KOPT-K1 (cell line): ENCODE results near the gene KCNMA1.

ENCODE experiments used
- H3K27ac ChIP-seq: fragments of 200-600 bp; sonication (generic); 2 replicates; pipeline ENCODE4 v1.5.1; 2016; ENCODE audit warnings: antibody characterized with exemption, mild to moderate bottlenecking, low read depth, low read length; ENCODE audit not compliant: poor library complexity, severe bottlenecking
- H3K36me3 ChIP-seq: fragments of 200-600 bp; sonication (generic); 2 replicates; pipeline ENCODE4 v1.5.1; 2017; ENCODE audit warnings: antibody characterized with exemption, mild to moderate bottlenecking, low read length, moderate library complexity; ENCODE audit not compliant: insufficient read depth
- H3K9me3 ChIP-seq: fragments of 200-600 bp; sonication (generic); 2 replicates; pipeline ENCODE4 v1.5.1; 2017; ENCODE audit warnings: antibody characterized with exemption, low read length, mild to moderate bottlenecking; ENCODE audit not compliant: insufficient read depth, poor library complexity, severe bottlenecking

The KCNMA1 gene

DNA sequence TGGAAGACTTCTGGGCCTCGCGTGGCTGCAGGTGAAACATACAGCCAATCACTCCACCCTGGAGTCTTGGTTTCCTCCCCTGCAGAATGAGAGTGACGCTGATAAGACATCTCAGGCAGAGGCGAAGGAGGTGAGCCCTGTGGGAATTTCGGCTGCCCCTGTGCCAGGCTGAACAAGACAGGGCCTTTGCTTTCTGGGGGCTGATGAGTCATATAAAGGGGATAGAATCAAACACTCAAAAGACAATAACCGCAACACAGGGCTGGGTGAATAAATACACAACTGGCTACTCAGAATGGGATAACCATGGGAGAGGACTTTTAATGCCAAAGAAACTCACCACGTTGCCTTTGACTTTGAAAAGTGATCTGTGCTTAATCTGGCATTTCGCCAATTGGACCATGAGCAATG lies 143.8 kb downstream of the KCNMA1 start:
- Histone ChIP-seq H3K27ac (no peak overlapping the region), H3K9me3 (no peaks in the 10 kb centered on the region), H3K36me3 (no peaks in the 10 kb centered on the region)

- Histone ChIP-seq H3K36me3 (no peaks in the 10 kb centered on the region), H3K27ac (no peak overlapping the region), H3K9me3 (no peaks in the 10 kb centered on the region)
These were observed 144.3 kb downstream of the KCNMA1 start for GRCh38 chr10:77493239-77493806.

GRCh38 chr10:77492368-77492994 lies 145.1 kb downstream of the KCNMA1 start:
- Histone ChIP-seq H3K9me3 (no peaks in the 10 kb centered on the region), H3K27ac (no peak overlapping the region), H3K36me3 (no peaks in the 10 kb centered on the region)

DNA sequence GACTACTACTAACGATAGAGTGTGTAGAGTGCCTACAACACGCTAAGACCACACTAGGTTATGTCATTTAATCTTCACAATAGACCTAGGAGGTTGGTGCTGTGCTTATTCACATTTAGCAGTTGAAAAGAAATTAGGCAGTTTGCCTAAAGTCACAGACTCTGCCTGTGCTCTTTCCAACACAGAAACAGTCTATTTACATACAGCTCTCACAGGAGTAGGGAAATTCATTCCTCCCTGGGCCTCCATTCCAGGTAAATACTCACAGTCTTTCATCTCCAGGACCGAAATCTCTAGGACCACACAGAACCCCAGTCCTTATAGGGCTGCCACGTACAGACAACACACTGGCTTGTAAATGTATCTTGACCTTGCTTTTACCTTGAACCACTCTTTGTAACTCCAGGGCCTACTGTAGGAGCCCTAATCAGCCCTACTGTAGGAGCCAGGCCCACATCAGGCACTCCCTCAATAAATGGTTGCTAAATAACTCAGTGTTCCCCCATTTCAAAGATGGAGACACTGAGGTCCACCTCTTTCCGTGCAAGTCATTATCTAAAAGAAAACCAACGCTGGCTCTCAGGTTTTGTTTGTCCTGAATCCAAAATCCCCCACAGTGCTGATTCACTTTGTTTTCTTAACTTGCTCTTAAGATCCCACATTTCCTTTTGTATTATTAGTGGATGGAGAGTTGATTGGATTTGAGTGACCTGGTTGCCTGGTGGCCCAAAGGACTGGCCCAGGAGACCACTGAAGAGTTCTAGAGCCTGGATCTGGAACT lies 146.9 kb downstream of the KCNMA1 start:
- Histone ChIP-seq H3K27ac (no peak overlapping the region), H3K9me3 (no peaks in the 10 kb centered on the region), H3K36me3 (no peaks in the 10 kb centered on the region)

DNA sequence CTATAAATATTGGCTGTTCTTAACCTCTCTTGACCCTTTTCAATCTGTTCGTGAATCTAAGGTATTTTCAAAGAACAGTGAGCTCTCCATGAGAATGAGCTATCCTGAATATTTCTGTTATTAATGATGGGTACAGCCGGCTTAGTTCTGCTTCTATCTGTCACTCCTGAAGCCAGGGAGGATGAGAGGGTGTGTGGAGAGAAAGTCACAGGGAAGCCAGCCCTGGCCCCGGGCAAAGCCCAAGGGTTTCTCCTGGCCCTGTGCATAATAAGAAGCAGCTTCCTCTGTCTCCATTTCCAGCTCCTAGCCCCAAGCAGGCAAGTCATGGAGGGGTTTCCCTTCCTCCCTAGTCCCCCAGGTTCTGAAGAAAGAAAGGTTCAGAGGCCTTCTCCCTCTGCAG lies 151.1 kb downstream of the KCNMA1 start:
- Histone ChIP-seq H3K27ac (no peak overlapping the region), H3K36me3 (no peaks in the 10 kb centered on the region), H3K9me3 (no peaks in the 10 kb centered on the region)

DNA sequence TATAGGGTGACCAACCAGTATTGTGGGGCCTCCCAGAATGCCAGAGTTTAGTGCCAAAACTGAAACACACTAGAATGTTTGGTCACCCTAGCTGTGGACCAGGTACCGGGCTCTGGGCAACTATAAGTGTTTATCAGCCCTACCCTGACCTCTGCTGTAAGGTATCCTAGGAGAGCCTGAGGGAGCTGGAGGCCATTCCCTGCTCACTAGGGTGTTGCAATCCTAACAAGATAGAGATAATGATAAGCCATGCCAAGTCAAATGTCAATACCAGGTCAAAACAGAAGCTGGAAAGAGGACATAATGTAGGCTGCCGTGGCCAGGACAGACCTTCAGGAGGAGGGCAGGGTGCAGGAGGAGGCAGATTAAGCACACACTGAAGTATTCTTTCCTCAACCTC lies 151.8 kb downstream of the KCNMA1 start:
- H3K27ac ChIP-seq, result no peak overlapping the region
- H3K36me3 ChIP-seq, result no peaks in the 10 kb centered on the region
- no peaks in the 10 kb centered on the region for H3K9me3 ChIP-seq

- H3K36me3 ChIP-seq, result no peaks in the 10 kb centered on the region
- no peaks in the 10 kb centered on the region for H3K9me3 ChIP-seq
- no peak overlapping the region for H3K27ac ChIP-seq
These were observed 155.5 kb downstream of the KCNMA1 start for GRCh38 chr10:77482072-77482471.

DNA sequence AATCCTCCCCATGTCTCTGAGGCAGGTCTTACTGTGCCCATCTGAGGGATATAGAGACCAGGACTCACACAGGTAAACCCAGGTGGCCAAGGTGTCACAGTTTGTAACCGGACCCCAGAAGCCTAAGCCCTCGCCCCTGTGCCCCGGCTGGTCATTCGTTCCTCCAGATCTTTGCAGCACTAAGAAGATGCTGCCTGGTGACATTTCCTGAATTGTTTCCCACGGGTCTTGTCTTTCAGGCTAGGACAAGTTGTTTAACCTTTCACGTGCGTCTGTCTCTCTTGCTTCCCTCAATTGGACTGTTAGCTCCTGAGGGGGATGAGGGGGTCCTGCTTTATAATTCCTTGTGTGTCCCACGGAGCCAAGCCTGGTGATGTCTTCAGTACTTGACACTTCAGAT lies 158.0 kb downstream of the KCNMA1 start:
- Histone ChIP-seq H3K36me3 (no peaks in the 10 kb centered on the region), H3K9me3 (no peaks in the 10 kb centered on the region), H3K27ac (no peak overlapping the region)

GRCh38 chr10:77478962-77479359 lies 158.6 kb downstream of the KCNMA1 start:
- H3K27ac ChIP-seq, result no peak overlapping the region
- H3K36me3 ChIP-seq, result no peaks in the 10 kb centered on the region
- no peaks in the 10 kb centered on the region for H3K9me3 ChIP-seq

DNA sequence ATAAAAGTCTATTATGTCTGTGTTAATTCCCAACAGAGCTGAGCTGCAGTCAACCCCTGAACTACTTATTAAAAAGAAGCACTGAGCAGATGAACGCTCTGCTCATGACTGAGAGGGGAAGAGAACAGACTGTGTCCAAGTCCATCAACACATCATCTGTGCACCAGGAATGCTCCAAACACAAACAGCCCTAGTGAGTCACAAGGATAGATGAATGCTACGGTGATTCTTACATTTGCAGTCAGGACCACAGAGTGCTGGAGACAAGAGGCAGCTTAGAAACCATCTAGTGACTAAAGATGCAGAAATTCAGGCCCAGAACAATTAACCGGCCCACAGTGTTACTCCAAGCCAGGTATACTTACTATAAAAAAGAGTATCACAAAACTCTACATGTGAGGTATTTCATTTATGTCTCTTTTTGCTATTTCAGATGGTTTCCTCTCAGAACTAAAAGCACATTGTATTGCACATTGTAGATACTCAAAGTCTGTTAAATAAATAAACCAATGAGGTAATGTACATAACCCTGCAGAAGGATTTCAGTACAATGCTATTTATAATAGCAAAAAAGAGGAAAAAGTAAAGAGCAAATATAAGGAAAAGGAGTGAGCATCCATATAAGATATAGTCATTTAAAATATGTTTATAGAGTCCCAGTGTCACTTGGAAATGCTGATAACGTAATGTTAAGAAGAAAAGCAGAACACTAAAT lies 159.2 kb downstream of the KCNMA1 start:
- H3K9me3 ChIP-seq, result no peaks in the 10 kb centered on the region
- no peak overlapping the region for H3K27ac ChIP-seq
- H3K36me3 ChIP-seq, result no peaks in the 10 kb centered on the region

DNA sequence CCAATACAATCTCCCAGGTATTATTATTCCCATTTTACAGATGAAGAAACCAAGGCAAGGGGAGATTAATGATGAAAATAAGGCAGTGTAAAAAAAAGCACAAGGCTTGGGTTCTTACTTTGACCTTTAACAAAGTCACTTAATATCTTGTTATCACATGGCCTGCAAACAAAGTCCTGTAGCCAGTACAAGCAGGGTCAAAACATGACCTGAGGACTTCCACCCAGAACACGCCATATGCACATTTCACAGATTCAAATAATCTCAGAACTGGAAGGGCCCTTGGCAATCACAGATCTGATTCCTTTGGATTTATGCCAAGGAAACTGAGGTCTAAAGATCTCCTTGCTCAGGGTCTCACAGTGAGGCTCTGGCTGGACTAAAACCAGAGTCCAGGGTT lies 162.1 kb downstream of the KCNMA1 start:
- no peaks in the 10 kb centered on the region for H3K9me3 ChIP-seq
- H3K36me3 ChIP-seq, result no peaks in the 10 kb centered on the region
- no peak overlapping the region for H3K27ac ChIP-seq

DNA sequence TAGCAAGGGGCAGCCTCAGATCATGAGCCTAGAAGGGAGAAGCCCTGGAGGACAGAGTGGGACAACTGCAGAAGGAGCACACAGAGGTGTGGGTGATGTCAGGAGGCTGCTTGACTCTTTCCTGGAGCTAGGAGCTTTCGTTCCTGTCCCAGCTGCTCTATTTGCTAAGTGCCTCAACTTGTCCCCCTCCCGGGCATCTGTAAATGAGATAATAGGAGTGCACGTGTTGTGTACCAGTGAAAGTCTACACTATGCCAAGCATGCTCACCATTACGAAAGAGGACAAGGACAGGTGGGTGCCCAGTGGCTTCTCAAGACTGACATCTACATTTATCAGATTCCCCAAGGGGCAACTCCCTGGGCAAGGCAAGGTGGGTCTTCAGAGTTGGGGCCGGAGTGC lies 162.7 kb downstream of the KCNMA1 start:
- no peaks in the 10 kb centered on the region for H3K36me3 ChIP-seq
- no peaks in the 10 kb centered on the region for H3K9me3 ChIP-seq
- no peak overlapping the region for H3K27ac ChIP-seq

GRCh38 chr10:77474386-77474785 lies 163.2 kb downstream of the KCNMA1 start:
- Histone ChIP-seq H3K36me3 (no peaks in the 10 kb centered on the region), H3K27ac (no peak overlapping the region), H3K9me3 (no peaks in the 10 kb centered on the region)

DNA sequence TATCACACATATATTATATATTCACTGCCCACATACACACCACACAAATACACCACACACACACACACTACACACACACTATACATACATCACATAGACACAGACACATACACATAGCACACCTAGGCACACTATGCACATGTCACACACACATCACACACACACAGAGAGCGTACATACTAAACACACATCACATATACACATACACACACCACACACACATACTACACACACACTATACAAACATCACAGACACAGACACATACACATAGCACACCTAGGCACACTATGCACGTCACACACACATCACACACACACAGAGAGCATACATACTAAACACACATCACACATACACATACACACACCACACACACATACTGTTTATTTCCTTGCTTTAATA lies 165.5 kb downstream of the KCNMA1 start:
- H3K27ac ChIP-seq, result no peak overlapping the region
- no peaks in the 10 kb centered on the region for H3K36me3 ChIP-seq
- no peaks in the 10 kb centered on the region for H3K9me3 ChIP-seq

DNA sequence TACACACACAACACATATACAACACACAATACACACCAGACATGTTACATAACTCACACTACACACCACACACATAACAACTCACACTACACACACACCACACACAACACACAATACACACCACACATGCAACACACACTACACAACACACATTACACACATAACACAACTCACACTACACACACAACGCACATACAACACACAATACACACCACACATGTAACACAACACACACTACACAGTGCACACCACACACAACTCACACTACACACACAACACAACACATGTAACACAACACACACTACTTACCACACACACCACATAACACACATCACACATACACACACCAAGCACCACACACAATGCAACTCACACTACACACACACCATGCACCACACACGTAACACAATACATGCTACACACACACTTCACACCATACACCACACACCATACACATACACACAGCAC lies 166.5 kb downstream of the KCNMA1 start:
- Histone ChIP-seq H3K36me3 (no peaks in the 10 kb centered on the region), H3K27ac (no peak overlapping the region), H3K9me3 (no peaks in the 10 kb centered on the region)
